ENCODE results near the gene YIPF2.

Gene YIPF2

GRCh38 chr19:10872546-10873107 is 55.8 kb downstream of the YIPF2 start:
- no peak for DNase-seq

Data from DMS 273 treated with DMSO at 0.1 percent for 48 hours (cell line).